SU-DHL-6 (cell line): ENCODE data around the gene AATK.

Experiments
- CTCF ChIP-seq: fragments of 200-600 bp; sonication (generic); IDR thresholded peaks from one replicate; pipeline ENCODE4 v1.5.1; 2017; ENCODE audit warnings: antibody characterized with exemption, mild to moderate bottlenecking, low read length, moderate library complexity; ENCODE audit not compliant: insufficient read depth, poor library complexity, severe bottlenecking
- EZH2phosphoT487 ChIP-seq: fragments of 200-600 bp; sonication (generic), shearing (Covaris generic); conservative IDR thresholded peaks from 2 replicates; pipeline ENCODE4 v1.6.1; 2018; ENCODE audit warnings: mild to moderate bottlenecking, antibody characterized with exemption, low read length, moderate library complexity, mixed read lengths

- TF ChIP-seq CTCF (no peak), EZH2phosphoT487 (no peak)
Measured at GRCh38 chr17:81165246-81166032, 582 bp downstream of the AATK start, which contains the start of gene PVALEF.
